Subcutaneous adipose tissue (tissue), 4 donors: ENCODE measurements around the gene RHOB. TPM values are rescaled to one million over a fixed set of nuclear protein-coding genes. Genes with fewer than 3 reads are reported as not detected.

ENCODE experiments used
- small RNA-seq: library from RNA; depleted of rRNA; stranded (forward); fragments of <200 nt; gene quantifications from one replicate; pipeline ENCODE3, GENCODE V24; 2016
- total RNA-seq, 4 donors: library from RNA; depleted of rRNA; stranded (reverse); fragments of >200 nt; gene quantifications; one replicate each; pipeline ENCODE4 v1.1.0, GENCODE V29; 2016
- TF ChIP-seq, protein P1 (sequence below): fragments of 450-650 bp; IDR thresholded peaks from one replicate; pipeline ENCODE4 v1.5.1; 2016; ENCODE audit warnings: low read depth, mild to moderate bottlenecking, control low read depth, antibody characterized with exemption, moderate library complexity

RHOB gene
- total RNA-seq, 4 donors from 2014 or later, result 435 to 1,054 (median 650) TPM

DNA sequence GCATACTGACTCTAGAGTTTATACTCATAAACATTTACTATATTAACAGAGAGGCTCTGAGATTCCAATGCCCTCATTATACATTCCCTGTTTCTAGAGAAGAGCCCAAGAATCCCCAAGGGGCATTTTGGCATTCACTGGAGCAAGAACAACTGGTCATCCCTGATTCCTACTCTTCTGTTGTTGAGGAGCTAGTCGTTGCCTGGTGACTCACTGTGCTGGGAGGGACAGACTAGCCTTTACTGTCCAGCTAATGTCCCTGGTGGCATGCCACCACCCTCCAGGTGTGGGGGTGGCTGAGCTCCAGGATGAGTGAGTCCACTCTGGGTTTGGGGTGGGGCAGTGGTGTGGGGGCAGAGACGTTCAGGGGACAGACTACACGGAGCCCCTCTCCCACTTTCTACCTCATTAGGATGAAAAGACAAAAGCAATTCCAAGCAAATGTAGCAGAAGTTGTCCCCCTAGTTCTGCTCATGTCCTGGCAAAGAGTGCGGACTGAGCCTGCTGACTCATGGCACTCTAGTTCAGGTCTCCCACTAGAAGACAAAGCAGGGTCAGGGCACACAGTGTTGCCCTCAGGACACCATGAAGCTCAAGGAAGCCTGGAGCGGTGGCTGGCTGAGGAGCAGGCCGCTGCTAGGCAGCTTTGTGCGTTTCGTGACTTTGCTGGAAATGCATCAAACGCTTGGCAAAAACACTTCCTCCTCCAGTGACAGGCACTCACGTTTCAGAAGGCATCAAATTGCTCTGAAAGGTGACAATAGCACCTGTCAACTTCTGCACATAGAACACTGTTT lies 49.4 kb downstream of the RHOB start:
- TF ChIP-seq, protein P1, sequence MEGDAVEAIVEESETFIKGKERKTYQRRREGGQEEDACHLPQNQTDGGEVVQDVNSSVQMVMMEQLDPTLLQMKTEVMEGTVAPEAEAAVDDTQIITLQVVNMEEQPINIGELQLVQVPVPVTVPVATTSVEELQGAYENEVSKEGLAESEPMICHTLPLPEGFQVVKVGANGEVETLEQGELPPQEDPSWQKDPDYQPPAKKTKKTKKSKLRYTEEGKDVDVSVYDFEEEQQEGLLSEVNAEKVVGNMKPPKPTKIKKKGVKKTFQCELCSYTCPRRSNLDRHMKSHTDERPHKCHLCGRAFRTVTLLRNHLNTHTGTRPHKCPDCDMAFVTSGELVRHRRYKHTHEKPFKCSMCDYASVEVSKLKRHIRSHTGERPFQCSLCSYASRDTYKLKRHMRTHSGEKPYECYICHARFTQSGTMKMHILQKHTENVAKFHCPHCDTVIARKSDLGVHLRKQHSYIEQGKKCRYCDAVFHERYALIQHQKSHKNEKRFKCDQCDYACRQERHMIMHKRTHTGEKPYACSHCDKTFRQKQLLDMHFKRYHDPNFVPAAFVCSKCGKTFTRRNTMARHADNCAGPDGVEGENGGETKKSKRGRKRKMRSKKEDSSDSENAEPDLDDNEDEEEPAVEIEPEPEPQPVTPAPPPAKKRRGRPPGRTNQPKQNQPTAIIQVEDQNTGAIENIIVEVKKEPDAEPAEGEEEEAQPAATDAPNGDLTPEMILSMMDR, result no peak

DNA sequence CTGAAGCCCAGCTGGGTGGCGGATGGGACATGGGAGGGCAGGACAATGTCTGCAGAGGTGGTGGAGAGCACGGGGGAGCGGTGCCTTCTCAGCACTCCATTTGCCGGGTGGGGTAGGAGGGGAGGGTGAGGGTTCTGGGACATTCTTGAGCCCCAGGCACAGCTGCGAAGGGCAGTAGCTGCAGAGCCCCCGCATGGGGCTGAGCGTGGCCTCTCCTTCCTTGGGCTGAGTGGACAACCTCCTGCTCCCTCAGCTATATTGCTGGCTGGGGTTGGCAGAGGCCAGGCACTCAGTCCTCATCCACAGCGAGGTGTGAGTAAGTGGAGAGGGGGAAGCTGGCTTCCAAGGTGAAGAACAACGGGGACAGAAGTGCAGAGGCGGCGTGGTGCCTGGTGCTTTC lies 50.1 kb downstream of the RHOB start:
- TF ChIP-seq, protein P1, result no peak

Small RNA genes within 50 kb of the gene (small RNA-seq; reads per million reads assigned to genes)
- gene RF00019 (0.49 reads per million), gene RNA5SP86 (not detected)

Other genes starting within 250 kb of the RHOB start
- gene SDC1, start 221.9 kb upstream of the RHOB start, total RNA-seq, result 10 to 100 TPM in 1 of 4 donors, 1 to 10 TPM in 3; 2.4 to 27.5 (median 3.8) TPM
- 10 to 100 TPM; 63.9 to 87.1 (median 78.2) TPM for gene PUM2, start 96.2 kb upstream of the RHOB start, total RNA-seq
- gene HS1BP3, start 204.0 kb downstream of the RHOB start, total RNA-seq, result 10 to 100 TPM; 12.6 to 37.6 (median 34.7) TPM
- gene GDF7, start 220.1 kb downstream of the RHOB start, total RNA-seq, result under 1 TPM in 3 of 4 donors, not detected in 1; under 0.01 to 0.19 (median under 0.01) TPM